GM18907 (cell line): ENCODE data around the gene NEK1.
"Not testable (repeated sequence)": the region's sequence is repeated elsewhere in the genome, so short reads cannot be mapped to it uniquely, and the experiment has no call there.

Experiments used
- ATAC-seq: cut with Tn5 transposase; IDR thresholded peaks from one replicate; pipeline ENCODE4 v1.9.1; 2021; ENCODE audit warnings: mild to moderate bottlenecking, moderate library complexity; ENCODE audit not compliant: unreplicated experiment

Gene NEK1

GRCh38 chr4:169604131-169604900 lies 8.1 kb downstream of the NEK1 start:
- peak; percentile 87 for ATAC-seq

- ATAC-seq = no peak
These were observed 9.1 kb downstream of the NEK1 start for GRCh38 chr4:169603312-169603711.

- peak; percentile 55 for ATAC-seq
These were observed 11.2 kb downstream of the NEK1 start for GRCh38 chr4:169601016-169601771.

GRCh38 chr4:169594560-169595195 lies 17.7 kb downstream of the NEK1 start:
- ATAC-seq = no peak

GRCh38 chr4:169593050-169593560 lies 19.3 kb downstream of the NEK1 start:
- no peak for ATAC-seq

GRCh38 chr4:169583563-169583962 lies 28.8 kb downstream of the NEK1 start:
- no peak for ATAC-seq

GRCh38 chr4:169582706-169583105 lies 29.7 kb downstream of the NEK1 start:
- ATAC-seq = no peak

- ATAC-seq = peak; percentile 92
These were observed 30.2 kb downstream of the NEK1 start for GRCh38 chr4:169582203-169582602.

GRCh38 chr4:169573889-169574288 lies 38.5 kb downstream of the NEK1 start:
- no peak for ATAC-seq

- ATAC-seq = no peak
These were observed 40.9 kb downstream of the NEK1 start for GRCh38 chr4:169571435-169571834.

- ATAC-seq = not testable (repeated sequence)
These were observed 41.4 kb downstream of the NEK1 start for GRCh38 chr4:169571012-169571411.

GRCh38 chr4:169570266-169570665 lies 42.1 kb downstream of the NEK1 start:
- ATAC-seq = not testable (repeated sequence)

GRCh38 chr4:169569188-169569587 lies 43.2 kb downstream of the NEK1 start:
- not testable (repeated sequence) for ATAC-seq

GRCh38 chr4:169567916-169568315 lies 44.5 kb downstream of the NEK1 start:
- ATAC-seq = no peak

GRCh38 chr4:169566021-169566818 lies 46.2 kb downstream of the NEK1 start:
- ATAC-seq = peak; percentile 85

- ATAC-seq = no peak
These were observed 46.8 kb downstream of the NEK1 start for GRCh38 chr4:169565606-169566005.

GRCh38 chr4:169557061-169557636 lies 55.2 kb downstream of the NEK1 start:
- ATAC-seq = no peak

GRCh38 chr4:169546548-169546947 lies 65.8 kb downstream of the NEK1 start:
- not testable (repeated sequence) for ATAC-seq

GRCh38 chr4:169540774-169541173 lies 71.6 kb downstream of the NEK1 start:
- no peak for ATAC-seq

GRCh38 chr4:169530048-169530447 lies 82.3 kb downstream of the NEK1 start:
- ATAC-seq = no peak
